Keratinocyte (primary cell): ENCODE measurements around the gene TMC2. TPM values are rescaled to one million over a fixed set of nuclear protein-coding genes. Genes with fewer than 3 reads are reported as not detected.
"Not testable (repeated sequence)": the region's sequence is repeated elsewhere in the genome, so short reads cannot be mapped to it uniquely, and the experiment has no call there.

Source experiments
- DNase-seq: peaks from one replicate; pipeline ENCODE4 v3.0.0-alpha.2; 2011; ENCODE audit warnings: low read depth, missing footprints, low spot score
- FAIRE-seq: peaks from 2 replicates; lab custom pipeline; 2011; peaks lifted over from hg19 to GRCh38; lab: Jason Lieb, UNC
- H2AFZ ChIP-seq: 2 replicates; pipeline ENCODE4 v1.6.0; 2012; ENCODE audit warnings: low read length, control low read depth, inconsistent platforms; ENCODE audit not compliant: control insufficient read depth
- H3K27ac ChIP-seq: 2 replicates; pipeline ENCODE4 v1.5.1; 2011; ENCODE audit warnings: low read length; ENCODE audit not compliant: control insufficient read depth, insufficient read depth
- H3K27me3 ChIP-seq: 3 replicates; pipeline ENCODE4 v1.6.0; 2011; ENCODE audit warnings: low read length; ENCODE audit not compliant: control insufficient read depth, insufficient read depth; ENCODE audit errors: extremely low read depth
- H3K36me3 ChIP-seq, 2 experiments: 2 replicates in 1 of 2; 3 replicates in 1 of 2; pipeline ENCODE4 v1.5.1; 2011; ENCODE audit warnings: low read length in 2 of 2, mild to moderate bottlenecking in 1 of 2; ENCODE audit not compliant: control insufficient read depth in 2 of 2, insufficient read depth in 2 of 2; ENCODE audit errors: extremely low read depth in 1 of 2
- H3K4me1 ChIP-seq: 3 replicates; pipeline ENCODE4 v1.5.1; 2011; ENCODE audit warnings: low read length; ENCODE audit not compliant: control insufficient read depth, insufficient read depth; ENCODE audit errors: extremely low read depth
- H3K4me2 ChIP-seq: 3 replicates; pipeline ENCODE4 v1.6.0; 2011; ENCODE audit warnings: low read depth, low read length; ENCODE audit not compliant: control insufficient read depth, insufficient read depth; ENCODE audit errors: extremely low read depth
- H3K4me3 ChIP-seq, 3 experiments: fragments of 200-600 bp in 1 of 3; sonication (generic) in 1 of 3; 2 replicates in 2 of 3; 3 replicates in 1 of 3; pipeline ENCODE4 v1.5.1; 2011 to 2016; ENCODE audit warnings: low read length in 3 of 3, mild to moderate bottlenecking in 3 of 3, control low read depth in 2 of 3, inconsistent platforms in 1 of 3, low read depth in 1 of 3, mixed read lengths in 1 of 3, mixed run types in 1 of 3, moderate library complexity in 1 of 3; ENCODE audit not compliant: control insufficient read depth in 2 of 3, insufficient read depth in 2 of 3; ENCODE audit errors: extremely low read depth in 1 of 3
- H3K79me2 ChIP-seq: 2 replicates; pipeline ENCODE4 v1.6.0; 2012; ENCODE audit warnings: low read length; ENCODE audit not compliant: control insufficient read depth, insufficient read depth
- H3K9ac ChIP-seq: 3 replicates; pipeline ENCODE4 v1.6.0; 2011; ENCODE audit warnings: low read length; ENCODE audit not compliant: control insufficient read depth, insufficient read depth; ENCODE audit errors: extremely low read depth
- H3K9me1 ChIP-seq: 3 replicates; pipeline ENCODE4 v1.6.0; 2011; ENCODE audit warnings: low read length; ENCODE audit not compliant: control insufficient read depth, insufficient read depth; ENCODE audit errors: extremely low read depth
- H3K9me3 ChIP-seq: 2 replicates; pipeline ENCODE4 v1.5.1; 2012; ENCODE audit warnings: low read depth, low read length; ENCODE audit not compliant: control insufficient read depth
- H4K20me1 ChIP-seq: 3 replicates; pipeline ENCODE4 v1.6.0; 2011; ENCODE audit warnings: low read length; ENCODE audit not compliant: control insufficient read depth, insufficient read depth; ENCODE audit errors: extremely low read depth
- EZH2 ChIP-seq: IDR thresholded peaks from one replicate; pipeline ENCODE4 v1.6.1; 2012; ENCODE audit warnings: inconsistent platforms, mild to moderate bottlenecking, low read length, moderate library complexity
- dilution Hi-C: fragments of 300-500 bp; cut with MboI; formaldehyde crosslinking; loops from one replicate; pipeline ENCODE4 v1.7.0; 2020; ENCODE audit warnings: low sequenced_read_pairs; ENCODE audit not compliant: extremely low pct_ligation_motif_present
- polyA plus RNA-seq, 5 experiments: library from polyadenylated mRNA; depleted of rRNA in 3 of 5; stranded (reverse) in 3 of 5; stranded (forward) in 1 of 5; unstranded in 1 of 5; fragments of >200 nt; gene quantifications; 1 replicate in 1 of 5; 2 replicates in 3 of 5; 3 replicates in 1 of 5; pipeline versions ENCODE4 v1.2.1 to v1.2.3, GENCODE V29; 2011 to 2012; ENCODE audit warnings: missing spikeins in 2 of 5, low read depth in 1 of 5, low replicate concordance in 1 of 5
- TF ChIP-seq, protein P1 (sequence below), 3 experiments: IDR thresholded peaks in 1 of 3; conservative IDR thresholded peaks in 1 of 3; optimal IDR thresholded peaks in 1 of 3; 2 replicates in 2 of 3; 3 replicates in 1 of 3; pipeline versions ENCODE3 to v1.5.1; 2011; ENCODE audit warnings: low read length in 3 of 3, mild to moderate bottlenecking in 3 of 3, moderate library complexity in 2 of 3, control low read depth in 1 of 3, inconsistent platforms in 1 of 3; ENCODE audit not compliant: insufficient read depth in 2 of 3; ENCODE audit errors: extremely low read depth in 1 of 3

Gene TMC2
- polyA plus RNA-seq, 1 donor (not counting 4 experiments of a cell fraction or from before 2014, with no cell fraction given) = not detected

- Histone ChIP-seq H3K4me2 (no peak overlapping the region), H3K36me3 (no peaks in the 10 kb centered on the region), H3K9ac (no peak overlapping the region), H2AFZ (no peak overlapping the region), H3K4me3 (no peak overlapping the region), H3K9me1 (no peaks in the 10 kb centered on the region), H3K79me2 (no peaks in the 10 kb centered on the region), H3K9me3 (no peaks in the 10 kb centered on the region), H3K27me3 (peaks cover 4% of the 10 kb centered on the region), H3K4me1 (no peaks in the 10 kb centered on the region), H3K27ac (no peak overlapping the region), H4K20me1 (no peaks in the 10 kb centered on the region)
- DNase-seq = no peak
- no peak for FAIRE-seq
- dilution Hi-C loops = no loop called here
- TF ChIP-seq, protein P1, sequence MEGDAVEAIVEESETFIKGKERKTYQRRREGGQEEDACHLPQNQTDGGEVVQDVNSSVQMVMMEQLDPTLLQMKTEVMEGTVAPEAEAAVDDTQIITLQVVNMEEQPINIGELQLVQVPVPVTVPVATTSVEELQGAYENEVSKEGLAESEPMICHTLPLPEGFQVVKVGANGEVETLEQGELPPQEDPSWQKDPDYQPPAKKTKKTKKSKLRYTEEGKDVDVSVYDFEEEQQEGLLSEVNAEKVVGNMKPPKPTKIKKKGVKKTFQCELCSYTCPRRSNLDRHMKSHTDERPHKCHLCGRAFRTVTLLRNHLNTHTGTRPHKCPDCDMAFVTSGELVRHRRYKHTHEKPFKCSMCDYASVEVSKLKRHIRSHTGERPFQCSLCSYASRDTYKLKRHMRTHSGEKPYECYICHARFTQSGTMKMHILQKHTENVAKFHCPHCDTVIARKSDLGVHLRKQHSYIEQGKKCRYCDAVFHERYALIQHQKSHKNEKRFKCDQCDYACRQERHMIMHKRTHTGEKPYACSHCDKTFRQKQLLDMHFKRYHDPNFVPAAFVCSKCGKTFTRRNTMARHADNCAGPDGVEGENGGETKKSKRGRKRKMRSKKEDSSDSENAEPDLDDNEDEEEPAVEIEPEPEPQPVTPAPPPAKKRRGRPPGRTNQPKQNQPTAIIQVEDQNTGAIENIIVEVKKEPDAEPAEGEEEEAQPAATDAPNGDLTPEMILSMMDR (optimal IDR thresholded peaks at IDR 0.05 in 1 of 3, IDR thresholded peaks at IDR 0.05 in 1 of 3, conservative IDR thresholded peaks at IDR 0.05 in 1 of 3; ENCODE audit: extremely low read depth in 1 of 3, insufficient read depth in 2 of 3, low read length in 3 of 3) = no peak
- TF ChIP-seq EZH2 = no peak
Measured at GRCh38 chr20:2680046-2680445, 143.7 kb downstream of the TMC2 start.

DNA sequence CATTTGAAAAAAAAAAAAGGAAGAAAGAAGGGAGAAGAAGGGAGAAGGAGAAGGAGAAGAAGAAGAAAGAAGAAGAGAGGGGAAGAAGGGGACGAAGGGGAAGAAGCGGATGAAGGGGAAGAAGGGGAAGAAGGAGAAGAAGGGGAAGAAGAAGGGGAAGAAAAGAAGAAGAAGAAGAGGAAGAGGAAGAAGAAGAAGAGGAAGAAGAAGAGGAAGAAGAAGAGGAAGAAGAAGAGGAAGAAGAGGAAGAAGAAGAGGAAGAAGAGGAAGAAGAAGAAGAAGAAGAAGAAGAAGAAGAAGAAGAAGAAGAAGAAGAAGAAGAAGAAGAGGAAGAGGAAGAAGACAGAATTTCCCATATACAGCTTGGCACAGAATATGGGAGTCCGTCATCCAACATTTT, 145.7 kb downstream of the TMC2 start:
- H3K4me3 ChIP-seq, H4K20me1 ChIP-seq, H3K9ac ChIP-seq, FAIRE-seq, H3K4me2 ChIP-seq, H3K4me1 ChIP-seq, H3K27ac ChIP-seq, H3K9me3 ChIP-seq, H3K9me1 ChIP-seq, H3K27me3 ChIP-seq, H3K79me2 ChIP-seq, DNase-seq, H2AFZ ChIP-seq, dilution Hi-C loops, H3K36me3 ChIP-seq: not testable (repeated sequence)

DNA sequence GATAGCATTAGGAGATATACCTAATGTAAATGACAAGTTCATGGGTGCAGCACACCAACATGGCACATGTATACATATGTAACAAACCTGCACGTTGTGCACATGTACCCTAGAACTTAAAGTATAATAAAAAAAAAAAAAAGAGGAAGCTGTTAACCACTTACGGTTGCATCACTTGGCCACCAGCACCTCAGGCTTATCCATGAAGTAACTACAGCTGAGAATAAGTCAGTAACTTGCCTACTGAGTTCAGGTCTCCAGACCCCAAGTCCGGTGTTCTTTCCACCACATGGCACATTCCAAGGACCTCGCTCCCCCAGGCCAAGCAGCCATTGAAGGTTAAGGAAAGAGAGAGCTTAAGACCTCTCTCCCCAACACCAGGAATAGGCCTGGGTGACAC, 148.4 kb downstream of the TMC2 start:
- H3K9me1 ChIP-seq, H3K9ac ChIP-seq, H3K36me3 ChIP-seq, FAIRE-seq, DNase-seq, H3K27ac ChIP-seq, H3K79me2 ChIP-seq, H3K9me3 ChIP-seq, H3K4me1 ChIP-seq, H3K4me3 ChIP-seq, H4K20me1 ChIP-seq, H2AFZ ChIP-seq, H3K4me2 ChIP-seq, dilution Hi-C loops: not testable (repeated sequence)
- peaks cover 12% of the 10 kb centered on the region for H3K27me3 ChIP-seq
